ENCODE data around the gene CHRNA9. TPM values are rescaled to one million over a fixed set of nuclear protein-coding genes. Genes with fewer than 3 reads are reported as not detected.
A peak's percentile ranks its signal among the peaks of the same experiment; 100 is the strongest.

CHRNA9 gene
- total RNA-seq, 2 experiments from 2014 or later: 0.22 TPM; not detected in 1

DNA sequence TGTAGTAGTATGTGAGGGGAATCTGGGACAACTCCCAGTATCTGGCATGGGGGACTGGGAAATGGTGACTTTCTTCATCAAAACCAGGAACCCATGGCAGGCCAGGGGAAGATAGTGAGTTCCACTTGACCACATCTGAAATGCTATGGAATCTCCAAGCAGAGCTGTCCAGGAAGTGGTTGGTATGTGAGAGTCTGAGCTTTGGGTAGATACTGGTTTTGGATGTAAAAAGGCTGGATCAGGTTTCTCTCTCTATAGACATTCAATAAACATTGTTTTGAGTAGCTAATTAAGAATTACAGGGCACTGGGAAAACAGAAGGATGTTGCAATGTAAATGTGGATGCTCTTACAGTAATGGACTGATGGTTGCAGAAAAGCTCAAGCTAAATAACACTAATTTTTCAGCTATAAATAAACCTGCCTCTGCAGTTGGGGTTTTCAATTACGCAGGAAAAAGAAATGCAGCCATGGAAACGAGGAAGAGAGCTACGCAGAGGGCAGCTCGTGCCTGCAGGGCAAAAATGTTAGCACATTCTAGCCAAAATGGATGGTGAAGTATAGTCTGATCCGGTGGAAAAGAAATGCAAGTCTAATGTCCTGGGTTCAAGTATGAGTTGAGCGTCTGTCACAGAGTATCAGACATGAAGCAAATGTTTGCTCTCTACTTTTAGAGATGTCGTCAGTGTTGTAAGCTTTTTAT, 13.4 kb upstream of the CHRNA9 start:
- DNase-seq: no peak
- Mint-ChIP-seq H3K9me3 (no peaks in the 10 kb centered on the region), H3K4me3 (no peak overlapping the region), H3K4me1 (peaks cover 46% of the 10 kb centered on the region), H3K27me3 (no peaks in the 10 kb centered on the region), H3K36me3 (no peaks in the 10 kb centered on the region), H3K27ac (peak overlapping the region; percentile 2)

DNA sequence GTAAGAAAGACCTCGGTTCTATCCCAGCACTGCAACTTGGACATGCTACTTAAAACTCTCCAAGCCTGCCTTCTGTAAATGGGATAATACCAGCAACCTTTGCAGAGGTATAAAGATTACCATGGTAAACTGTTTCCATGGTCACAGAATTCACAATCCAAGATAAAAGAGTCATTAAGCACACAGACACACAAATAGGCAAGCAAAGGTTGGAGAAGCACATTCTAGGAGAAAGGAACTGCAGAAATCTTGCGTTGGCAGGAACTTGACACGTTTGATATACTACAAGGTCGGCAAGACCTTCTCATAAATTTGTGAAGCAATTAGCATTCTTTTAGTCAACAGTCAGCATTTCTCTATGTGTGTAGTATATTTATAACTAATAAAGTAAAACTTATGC, 12.3 kb upstream of the CHRNA9 start:
- peaks cover 37% of the 10 kb centered on the region for H3K4me1 Mint-ChIP-seq
- no peak overlapping the region for H3K4me3 Mint-ChIP-seq
- no peaks in the 10 kb centered on the region for H3K36me3 Mint-ChIP-seq
- H3K27me3 Mint-ChIP-seq: no peaks in the 10 kb centered on the region
- no peaks in the 10 kb centered on the region for H3K9me3 Mint-ChIP-seq
- no peak overlapping the region for H3K27ac Mint-ChIP-seq
- no peak for DNase-seq

GRCh38 chr4:40323866-40324265, 11.3 kb upstream of the CHRNA9 start:
- H3K36me3 Mint-ChIP-seq: no peaks in the 10 kb centered on the region
- H3K4me1 Mint-ChIP-seq: peaks cover 33% of the 10 kb centered on the region
- DNase-seq: no peak
- no peak overlapping the region for H3K27ac Mint-ChIP-seq
- H3K4me3 Mint-ChIP-seq: no peak overlapping the region
- H3K27me3 Mint-ChIP-seq: no peaks in the 10 kb centered on the region
- H3K9me3 Mint-ChIP-seq: no peaks in the 10 kb centered on the region

DNA sequence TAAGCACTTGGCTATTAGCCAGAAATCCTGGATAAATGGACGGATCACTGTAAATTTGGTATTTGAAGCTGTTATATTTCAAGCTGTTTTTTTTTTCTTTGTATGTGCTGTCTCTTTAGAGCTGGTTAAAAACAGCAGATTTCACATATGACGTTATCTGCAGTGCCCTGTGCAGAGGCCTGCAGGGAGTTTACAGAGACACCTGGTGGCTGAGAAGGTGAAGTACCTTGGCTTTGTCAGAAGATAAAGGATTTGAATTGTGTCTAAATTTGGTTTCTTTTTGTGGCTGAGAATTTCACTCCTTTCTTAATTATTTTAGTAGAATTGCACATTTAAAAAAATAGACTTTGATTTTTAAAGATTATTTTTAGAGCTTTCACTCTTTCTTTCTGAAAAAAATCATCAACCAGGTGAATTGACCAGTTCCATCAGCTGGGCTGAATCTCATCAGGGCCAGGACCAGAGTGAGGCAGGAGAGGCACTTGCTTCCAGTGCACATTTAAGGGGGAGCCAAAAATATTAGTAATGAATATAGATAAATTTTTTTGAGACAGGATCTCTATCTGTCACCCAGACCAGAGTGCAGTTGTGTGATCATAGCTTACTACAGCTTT, 9.6 kb upstream of the CHRNA9 start:
- Mint-ChIP-seq H3K36me3 (no peaks in the 10 kb centered on the region), H3K27ac (peak overlapping the region; percentile 28), H3K4me3 (no peak overlapping the region), H3K4me1 (peaks cover 31% of the 10 kb centered on the region), H3K9me3 (no peaks in the 10 kb centered on the region), H3K27me3 (no peaks in the 10 kb centered on the region)
- DNase-seq: peak; percentile 55

GRCh38 chr4:40327340-40327739, 7.8 kb upstream of the CHRNA9 start:
- no peak overlapping the region for H3K27ac Mint-ChIP-seq
- peaks cover 18% of the 10 kb centered on the region for H3K4me1 Mint-ChIP-seq
- no peaks in the 10 kb centered on the region for H3K9me3 Mint-ChIP-seq
- H3K4me3 Mint-ChIP-seq: no peak overlapping the region
- DNase-seq: no peak
- no peaks in the 10 kb centered on the region for H3K36me3 Mint-ChIP-seq
- no peaks in the 10 kb centered on the region for H3K27me3 Mint-ChIP-seq

DNA sequence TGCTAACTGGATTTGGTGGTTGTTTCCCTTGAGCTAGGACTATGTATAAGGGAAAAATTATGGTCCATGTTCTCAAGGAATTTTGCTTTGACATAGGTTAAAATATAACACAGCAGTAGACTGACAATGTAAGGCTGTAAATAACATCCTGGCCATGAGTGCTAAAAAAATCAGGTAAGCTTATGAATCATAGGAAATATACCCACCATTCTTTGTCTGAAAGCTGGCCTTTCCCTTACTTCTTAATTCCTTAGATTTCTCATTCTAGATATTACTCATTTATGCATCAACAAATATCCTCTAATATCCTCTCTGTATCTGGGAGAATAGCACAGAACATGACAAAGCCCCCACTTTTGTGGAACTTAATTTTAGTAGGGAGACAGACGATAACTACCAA, 6.8 kb upstream of the CHRNA9 start:
- Mint-ChIP-seq H3K27ac (no peak overlapping the region), H3K9me3 (no peaks in the 10 kb centered on the region), H3K36me3 (no peaks in the 10 kb centered on the region), H3K4me1 (peaks cover 13% of the 10 kb centered on the region), H3K27me3 (no peaks in the 10 kb centered on the region), H3K4me3 (no peak overlapping the region)
- DNase-seq: no peak

DNA sequence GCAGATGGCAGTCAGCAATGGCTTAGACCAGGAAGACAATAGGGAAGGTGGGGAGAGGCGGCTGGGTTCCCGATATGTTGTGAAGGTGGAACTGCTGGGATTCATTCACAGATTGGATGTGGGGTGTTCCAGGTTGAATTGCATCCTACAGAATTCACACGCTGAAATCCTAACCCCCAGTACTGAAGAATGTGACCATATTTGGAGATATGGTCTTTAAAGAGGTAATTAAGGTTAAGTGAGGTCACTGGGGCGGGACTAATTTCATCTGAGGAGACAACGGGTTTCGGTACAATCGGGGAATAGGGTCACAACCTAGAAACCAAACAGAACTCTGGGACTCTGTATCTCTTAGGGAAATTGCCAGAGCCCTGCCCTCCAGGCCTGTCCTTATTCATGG, 5.3 kb upstream of the CHRNA9 start:
- H3K27ac Mint-ChIP-seq: no peak overlapping the region
- H3K27me3 Mint-ChIP-seq: no peaks in the 10 kb centered on the region
- H3K9me3 Mint-ChIP-seq: no peaks in the 10 kb centered on the region
- H3K4me3 Mint-ChIP-seq: no peak overlapping the region
- peaks cover 6% of the 10 kb centered on the region for H3K4me1 Mint-ChIP-seq
- no peak for DNase-seq
- no peaks in the 10 kb centered on the region for H3K36me3 Mint-ChIP-seq

- Mint-ChIP-seq H3K9me3 (no peaks in the 10 kb centered on the region), H3K27me3 (no peaks in the 10 kb centered on the region), H3K4me3 (no peak overlapping the region), H3K27ac (no peak overlapping the region), H3K36me3 (no peaks in the 10 kb centered on the region), H3K4me1 (peaks cover 1% of the 10 kb centered on the region)
- DNase-seq: no peak
Observed at GRCh38 chr4:40330536-40330935, 4.6 kb upstream of the CHRNA9 start.

- H3K9me3 Mint-ChIP-seq: no peaks in the 10 kb centered on the region
- H3K4me1 Mint-ChIP-seq: no peaks in the 10 kb centered on the region
- no peaks in the 10 kb centered on the region for H3K27me3 Mint-ChIP-seq
- H3K27ac Mint-ChIP-seq: no peak overlapping the region
- DNase-seq: no peak
- H3K36me3 Mint-ChIP-seq: no peaks in the 10 kb centered on the region
- H3K4me3 Mint-ChIP-seq: no peak overlapping the region
Observed at GRCh38 chr4:40331101-40331745, 3.9 kb upstream of the CHRNA9 start.

GRCh38 chr4:40331961-40332360, 3.2 kb upstream of the CHRNA9 start:
- DNase-seq: no peak
- no peaks in the 10 kb centered on the region for H3K9me3 Mint-ChIP-seq
- no peaks in the 10 kb centered on the region for H3K36me3 Mint-ChIP-seq
- H3K27me3 Mint-ChIP-seq: no peaks in the 10 kb centered on the region
- no peak overlapping the region for H3K4me3 Mint-ChIP-seq
- no peak overlapping the region for H3K27ac Mint-ChIP-seq
- no peaks in the 10 kb centered on the region for H3K4me1 Mint-ChIP-seq

- no peaks in the 10 kb centered on the region for H3K27me3 Mint-ChIP-seq
- no peak overlapping the region for H3K4me3 Mint-ChIP-seq
- H3K36me3 Mint-ChIP-seq: no peaks in the 10 kb centered on the region
- H3K27ac Mint-ChIP-seq: no peak overlapping the region
- DNase-seq: no peak
- H3K4me1 Mint-ChIP-seq: no peaks in the 10 kb centered on the region
- H3K9me3 Mint-ChIP-seq: no peaks in the 10 kb centered on the region
Observed at GRCh38 chr4:40333921-40334352, 1.2 kb upstream of the CHRNA9 start.

- Mint-ChIP-seq H3K9me3 (no peaks in the 10 kb centered on the region), H3K27ac (no peak overlapping the region), H3K4me1 (peaks cover 2% of the 10 kb centered on the region), H3K4me3 (no peak overlapping the region), H3K27me3 (no peaks in the 10 kb centered on the region), H3K36me3 (no peaks in the 10 kb centered on the region)
- DNase-seq: no peak
Observed at GRCh38 chr4:40335525-40335894, 377 bp downstream of the CHRNA9 start.

- Mint-ChIP-seq H3K4me1 (peaks cover 2% of the 10 kb centered on the region), H3K36me3 (no peaks in the 10 kb centered on the region), H3K9me3 (no peaks in the 10 kb centered on the region), H3K4me3 (no peak overlapping the region), H3K27me3 (no peaks in the 10 kb centered on the region), H3K27ac (no peak overlapping the region)
- no peak for DNase-seq
Observed at GRCh38 chr4:40337051-40337450, 1.9 kb downstream of the CHRNA9 start.

DNA sequence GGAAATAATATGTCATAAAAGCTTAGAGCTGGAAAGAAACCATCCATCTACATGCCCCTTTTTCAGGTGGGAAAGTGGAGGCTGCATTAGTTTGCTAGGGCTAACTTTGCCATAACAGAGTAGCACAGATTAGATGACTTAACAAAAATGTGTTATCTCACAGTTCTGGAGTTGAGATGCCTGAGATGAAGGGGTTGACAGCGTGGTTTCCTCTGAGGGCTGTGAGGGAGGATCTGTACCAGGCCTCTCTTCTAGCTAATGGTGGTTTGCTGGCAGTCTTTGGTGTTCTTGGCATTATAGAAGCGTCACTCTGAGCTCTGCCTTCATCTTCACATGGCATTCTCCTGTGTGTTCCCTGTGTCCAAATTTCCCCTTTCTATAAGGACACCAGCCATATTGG, 2.4 kb downstream of the CHRNA9 start:
- H3K27me3 Mint-ChIP-seq: no peaks in the 10 kb centered on the region
- no peak for DNase-seq

GRCh38 chr4:40340030-40340429, 4.9 kb downstream of the CHRNA9 start:
- no peak overlapping the region for H3K27ac Mint-ChIP-seq
- H3K36me3 Mint-ChIP-seq: peaks cover 5% of the 10 kb centered on the region
- H3K27me3 Mint-ChIP-seq: no peaks in the 10 kb centered on the region
- no peak overlapping the region for H3K4me3 Mint-ChIP-seq
- peaks cover 6% of the 10 kb centered on the region for H3K9me3 Mint-ChIP-seq
- DNase-seq: no peak
- H3K4me1 Mint-ChIP-seq: peaks cover 2% of the 10 kb centered on the region

More for the DNA sequence above, 2.4 kb downstream of the CHRNA9 start:
- H3K27ac Mint-ChIP-seq: no peak overlapping the region
- peaks cover 3% of the 10 kb centered on the region for H3K36me3 Mint-ChIP-seq
- peaks cover 3% of the 10 kb centered on the region for H3K9me3 Mint-ChIP-seq
- no peak overlapping the region for H3K4me3 Mint-ChIP-seq
- H3K4me1 Mint-ChIP-seq: peaks cover 2% of the 10 kb centered on the region

DNA sequence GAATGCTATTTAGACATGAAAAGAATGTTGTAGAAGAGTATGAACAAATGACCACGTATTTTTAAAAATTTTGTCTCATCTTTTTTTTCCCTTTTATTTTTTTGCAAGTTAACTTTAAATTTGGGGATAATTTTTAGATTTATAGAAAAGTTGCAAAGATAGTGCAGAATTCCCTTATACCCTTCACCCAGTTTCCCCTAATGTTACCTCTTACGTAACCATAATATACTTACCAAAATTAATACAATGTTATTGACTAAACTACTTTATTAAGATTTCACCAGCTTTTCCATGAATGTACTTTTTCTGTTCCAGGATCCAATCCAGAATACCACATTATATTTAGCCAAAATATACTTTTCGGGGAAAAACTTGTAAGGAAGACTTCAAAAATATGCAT, 12.3 kb downstream of the CHRNA9 start:
- Mint-ChIP-seq H3K4me1 (peaks cover 12% of the 10 kb centered on the region), H3K36me3 (peaks cover 2% of the 10 kb centered on the region), H3K27me3 (no peaks in the 10 kb centered on the region), H3K4me3 (no peak overlapping the region), H3K9me3 (peaks cover 3% of the 10 kb centered on the region), H3K27ac (no peak overlapping the region)
- DNase-seq: no peak

All from activated naive CD8-positive, alpha-beta T cell treated with anti-CD3 and anti-CD28 coated beads for 36 hours (primary cell).